Activated CD4-positive, alpha-beta T cell treated with anti-CD3 and anti-CD28 coated beads, Interleukin-2, amount 50 U/mL, for 4 hours (primary cell): ENCODE measurements around the gene RXYLT1.

Source experiments
- DNase-seq, 2 experiments: peaks; one replicate each; pipeline ENCODE4 v3.0.0-alpha.2; 2020

RXYLT1 gene

DNA sequence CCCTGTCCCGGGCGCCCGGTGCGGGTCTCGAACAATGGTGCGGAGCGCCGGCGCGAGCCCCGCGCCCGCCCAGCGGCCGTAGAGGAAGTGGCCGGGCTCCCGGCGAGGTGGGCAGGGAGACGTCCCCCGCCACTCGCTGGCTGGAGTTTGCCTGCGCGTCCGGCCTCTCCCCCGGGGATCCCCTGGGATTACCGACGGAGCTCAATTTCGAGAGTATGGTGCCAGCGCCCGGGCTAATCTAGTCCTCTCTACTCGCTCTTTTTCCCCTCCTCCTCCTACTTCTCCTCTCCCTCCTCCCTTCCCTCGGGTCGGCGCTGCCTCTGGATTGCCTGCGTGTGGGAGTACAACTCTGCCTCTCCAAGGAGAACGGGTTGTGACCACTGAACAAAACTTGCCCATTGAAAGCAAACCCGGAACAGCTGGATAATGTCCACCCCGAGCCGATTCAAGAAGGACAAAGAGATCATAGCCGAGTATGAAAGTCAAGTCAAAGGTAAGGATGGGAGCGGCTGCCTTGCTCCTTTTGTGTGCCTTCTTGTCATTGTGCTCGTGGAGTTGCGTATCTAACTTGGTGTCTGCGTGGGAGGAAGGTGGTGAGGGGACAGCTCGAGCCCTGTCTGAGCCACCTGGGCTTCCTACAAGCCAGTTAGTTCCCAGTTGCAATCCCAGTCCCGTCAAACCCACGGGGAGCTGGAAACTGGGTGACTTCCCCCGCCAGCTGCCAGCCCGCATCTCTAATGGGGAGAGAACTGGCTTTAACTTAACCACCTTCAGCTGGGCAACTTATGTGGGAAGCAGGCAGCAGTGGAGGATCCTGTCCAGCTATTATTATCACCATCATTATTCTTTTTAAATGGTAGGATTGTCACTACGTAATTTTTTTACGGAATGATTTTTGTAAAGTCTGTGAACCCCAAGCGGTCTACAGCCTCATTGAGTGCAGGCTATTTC, 65.0 kb downstream of the RXYLT1 start, which contains the start of gene SRGAP1:
Gene SRGAP1 (plus strand): TSS at position 310 of the 951 bp plus-strand sequence. CDS start 117 bp downstream, at position 427.
- DNase-seq, result no peak

DNA sequence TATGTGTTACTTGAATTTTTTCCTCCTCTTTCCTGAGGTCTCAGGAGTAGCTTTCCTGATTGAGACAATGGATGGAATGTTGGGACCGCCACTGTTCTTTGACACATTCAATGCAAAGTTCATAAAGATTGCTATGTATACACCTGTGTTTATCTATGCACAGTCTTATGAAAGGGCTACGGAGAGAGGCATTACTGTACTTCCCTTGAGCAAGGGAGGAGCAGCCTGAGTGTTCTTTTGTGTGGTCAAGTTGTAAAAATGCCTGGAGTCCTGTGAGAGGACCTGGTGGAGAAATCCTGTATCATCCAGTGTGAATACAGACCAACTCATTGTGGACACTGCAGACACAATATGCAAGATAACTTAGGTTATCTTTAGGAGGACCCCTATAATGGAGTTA, 66.0 kb downstream of the RXYLT1 start:
- DNase-seq, result no peak

DNA sequence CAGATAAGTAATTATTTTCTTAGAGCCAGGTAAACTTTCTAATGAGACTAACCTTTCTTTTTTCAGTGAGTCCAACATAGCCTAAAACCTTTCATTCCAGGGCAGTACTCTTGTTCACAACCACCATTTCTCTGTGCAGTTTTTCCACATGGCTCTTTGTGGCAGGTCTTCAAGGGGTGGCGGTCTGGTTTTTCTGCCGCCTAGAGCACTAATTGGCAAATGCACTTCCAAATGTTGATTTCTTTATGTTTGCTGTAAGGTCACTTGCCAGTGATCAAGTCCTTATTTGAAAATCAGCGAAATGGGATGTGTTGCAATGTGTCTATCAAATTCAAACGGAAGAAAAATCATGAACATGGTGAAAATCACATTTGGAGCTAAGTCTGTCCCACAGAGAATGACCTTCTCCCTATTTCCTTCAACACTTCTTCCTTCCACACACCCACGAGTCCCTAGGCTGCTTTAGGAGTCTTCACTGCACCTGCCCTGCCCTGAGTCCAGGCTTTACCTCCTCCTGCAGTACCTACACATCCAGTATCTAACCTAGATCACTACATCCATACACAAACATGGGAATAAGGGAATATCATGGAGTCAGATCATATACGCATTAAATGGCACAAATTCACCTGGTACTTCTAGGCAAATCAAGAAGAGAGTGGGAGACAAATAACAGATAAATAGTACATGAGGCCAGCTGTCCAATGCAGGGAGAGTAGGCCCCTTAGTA, 66.7 kb downstream of the RXYLT1 start:
- no peak for DNase-seq

DNA sequence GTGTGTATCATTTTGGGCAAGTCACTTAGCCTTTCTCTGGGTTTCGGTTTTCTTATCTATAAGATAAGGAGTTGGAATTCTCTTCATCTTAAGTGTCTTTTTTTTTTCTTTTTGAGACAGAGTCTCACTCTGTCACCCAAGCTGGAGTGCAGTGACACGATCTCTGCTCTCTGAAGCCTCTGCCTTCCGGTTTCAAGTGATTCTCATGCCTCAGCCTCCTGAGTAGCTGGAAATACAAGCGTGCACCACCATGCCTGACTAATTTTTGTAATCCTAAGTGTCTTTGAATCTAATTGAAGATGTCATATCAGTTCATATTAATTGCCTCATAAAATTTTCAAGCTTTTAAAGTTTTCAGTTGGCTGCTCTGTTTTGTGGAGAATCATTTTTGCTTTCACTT, 68.7 kb downstream of the RXYLT1 start:
- DNase-seq, result no peak

DNA sequence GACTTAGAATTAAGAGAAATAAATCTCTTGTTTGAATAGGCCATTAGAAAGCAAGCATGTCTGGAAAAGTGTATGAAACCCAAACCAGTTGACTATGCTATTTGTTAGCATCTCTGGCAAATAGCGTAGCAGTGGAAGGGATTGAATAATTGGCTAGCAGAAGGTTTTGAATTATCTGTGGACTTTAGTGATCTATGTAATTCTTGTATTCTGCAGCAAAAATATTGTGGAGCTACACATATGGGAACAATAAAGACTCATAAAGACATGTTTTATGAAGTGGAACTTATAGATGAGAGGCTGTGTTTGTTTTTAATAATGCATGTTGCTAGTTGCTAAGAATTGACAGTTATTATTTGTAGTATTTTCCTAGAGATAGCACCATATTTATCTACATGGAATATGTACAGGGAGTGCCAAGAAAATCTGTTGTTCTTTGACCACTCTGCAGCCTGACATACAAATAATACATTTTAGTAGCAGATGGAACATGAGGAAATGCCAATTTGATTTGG, 69.5 kb downstream of the RXYLT1 start:
- no peak for DNase-seq

DNA sequence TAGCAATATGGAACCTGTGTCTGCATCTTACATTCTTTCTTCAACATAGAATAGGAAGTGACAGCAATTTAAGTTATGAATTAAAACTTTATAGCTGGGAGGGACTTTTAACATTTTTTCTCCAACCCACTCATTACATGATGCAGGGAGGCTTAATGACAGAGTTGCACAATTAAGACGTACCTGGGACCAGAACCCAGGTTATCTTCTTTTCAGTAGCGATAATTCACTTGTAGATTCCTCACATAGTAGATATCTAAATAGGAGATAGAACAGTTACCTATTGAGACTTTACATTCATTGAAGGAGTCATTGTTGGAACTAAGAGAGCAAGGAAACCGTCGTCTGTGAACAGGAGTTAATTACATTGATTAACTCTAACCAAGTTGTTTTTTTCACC, 69.9 kb downstream of the RXYLT1 start:
- DNase-seq, result no peak

DNA sequence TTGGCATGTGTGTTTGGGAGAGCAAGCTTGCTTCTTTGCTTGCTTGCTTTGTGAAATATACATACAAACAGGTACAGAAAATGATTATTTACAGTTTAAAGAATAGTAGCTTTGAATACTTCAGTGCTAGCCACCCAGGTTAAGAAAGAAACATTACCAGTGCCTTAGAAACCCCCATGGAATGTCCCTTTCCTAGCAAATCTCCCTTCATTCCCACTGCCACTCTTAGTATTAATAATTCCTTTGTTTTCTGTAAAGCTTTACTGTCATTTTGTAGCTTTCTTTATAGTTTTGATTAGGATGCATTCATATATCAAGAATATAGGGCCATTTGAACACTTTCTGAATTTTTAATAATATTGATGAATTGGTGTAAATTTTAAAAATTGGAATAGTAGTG, 74.3 kb downstream of the RXYLT1 start:
- no peak for DNase-seq

DNA sequence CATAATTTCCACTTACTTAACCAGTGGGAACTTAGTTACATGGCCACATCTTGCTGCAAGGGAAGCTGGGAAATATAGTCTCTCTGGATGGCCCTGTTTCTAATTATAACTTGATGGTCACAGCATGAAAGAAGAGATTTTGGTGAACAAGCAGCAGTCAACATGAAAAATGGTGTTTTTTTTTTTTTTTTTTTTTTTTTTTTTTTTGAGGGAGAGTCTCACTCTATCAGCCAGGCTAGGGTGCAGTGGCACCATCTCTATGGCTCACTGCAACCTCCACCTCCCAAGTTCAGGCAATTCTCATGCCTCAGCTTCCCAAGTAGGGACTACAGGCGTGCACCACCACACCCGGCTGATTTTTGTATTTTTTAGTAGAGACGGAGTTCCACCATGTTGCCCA, 75.6 kb downstream of the RXYLT1 start:
- DNase-seq, result no peak

DNA sequence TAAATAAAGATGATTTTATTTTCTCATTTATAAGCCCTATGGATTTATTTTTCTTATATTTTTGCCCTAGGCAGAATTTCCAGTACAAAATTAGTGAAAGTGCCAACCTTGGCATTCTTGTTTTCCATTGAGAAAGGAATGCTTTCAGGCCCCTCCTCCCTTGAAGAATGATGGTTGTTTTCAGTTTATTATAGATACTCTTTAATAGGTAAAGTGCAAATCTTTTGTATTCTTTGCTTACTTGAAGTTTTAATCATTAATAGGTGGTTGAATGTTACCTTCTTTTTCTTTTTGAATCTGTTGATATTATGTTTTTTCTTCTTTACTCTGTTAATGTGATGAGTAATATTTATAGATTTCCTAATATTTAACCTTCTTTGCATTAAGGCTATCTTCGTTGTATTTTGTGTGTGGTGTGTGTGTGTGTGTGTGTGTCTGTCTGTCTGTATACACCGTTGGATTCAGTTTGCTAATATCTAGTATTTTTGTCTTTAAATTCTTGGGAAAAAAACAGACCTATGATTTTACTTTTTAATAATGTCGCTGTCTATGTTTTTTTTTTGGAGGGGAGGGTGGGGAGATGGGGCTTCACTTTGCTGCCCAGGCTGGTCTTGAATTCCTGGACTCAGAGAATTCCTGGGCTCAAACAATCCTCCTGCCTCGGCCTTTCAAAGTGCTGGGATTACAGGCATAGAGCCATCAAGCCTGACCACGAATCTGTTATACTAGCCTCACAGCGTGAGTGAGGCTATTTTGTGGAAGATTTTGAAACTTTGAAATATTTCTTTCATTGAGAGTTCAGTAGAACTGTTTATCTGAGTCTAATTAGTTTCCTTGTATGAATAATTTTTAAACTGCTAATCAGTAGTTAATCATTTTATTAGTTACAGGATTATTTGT, 78.3 kb downstream of the RXYLT1 start:
- DNase-seq, result no peak
